Left colon (tissue), 2 donors: Measurements from ENCODE around the gene PTBP1. TPM values are rescaled to one million over a fixed set of nuclear protein-coding genes. Genes with fewer than 3 reads are reported as not detected.

ENCODE experiments used
- ATAC-seq: fragments of 200-7000 bp; cut with Tn5 transposase; one replicate; pipeline ENCODE4 v1.9.1; 2020; ENCODE audit warnings: mild to moderate bottlenecking, moderate library complexity
- DNase-seq, 2 donors: peaks; one replicate each; pipeline ENCODE4 v3.0.0-alpha.2; 2020
- intact Hi-C, 2 donors: fragments of 100-400 bp; cut with DNase I in 1 of 2; cut with micrococcal nuclease in 1 of 2; formaldehyde crosslinking; loops; one replicate each; pipeline versions ENCODE4 v1.11.2 to v1.14.0; 2022; cut with DNase I, micrococcal nuclease
- total RNA-seq, 2 donors: library from RNA; stranded (reverse); fragmentation: NEBNext Ultra II Directional; extraction: Animal tissue kit (Norgen Biotek cat#: 25700); gene quantifications; one replicate each; pipeline ENCODE4 v1.2.1, GENCODE V29; 2021
- donor health status: DM: no; HTN: no; CAD: no.
- donor health status: DM: yes; HTN: yes; CAD: no.

PTBP1 gene
- total RNA-seq, 2 donors from 2014 or later: 253 to 306 TPM

- DNase-seq: no peak
- intact Hi-C loops: no loop called here
- ATAC-seq: no peak
These were observed 7.3 kb downstream of the PTBP1 start for GRCh38 chr19:804419-805165.

- intact Hi-C loops: no loop called here
- ATAC-seq (no peak), DNase-seq (no peak)
These were observed 7.9 kb downstream of the PTBP1 start for GRCh38 chr19:805166-805551.

GRCh38 chr19:805600-806550 is 8.6 kb downstream of the PTBP1 start:
- ATAC-seq: no peak
- DNase-seq: no peak
- intact Hi-C loops: no loop called here

- ATAC-seq: no peak
- intact Hi-C loops: no loop called here
- DNase-seq: peak in 1 of 2 donors; percentile 14
These were observed 9.7 kb downstream of the PTBP1 start for GRCh38 chr19:806815-807421.

GRCh38 chr19:807627-808422 is 10.6 kb downstream of the PTBP1 start:
- DNase-seq: peak in 1 of 2 donors; percentile 17
- intact Hi-C loops: no loop called here

GRCh38 chr19:808423-808775 is 11.1 kb downstream of the PTBP1 start:
- DNase-seq (no peak), ATAC-seq (no peak)
- intact Hi-C loops: no loop called here

More at GRCh38 chr19:807627-808422, 10.6 kb downstream of the PTBP1 start:
- no peak for ATAC-seq

GRCh38 chr19:810077-810855 is 13.0 kb downstream of the PTBP1 start:
- intact Hi-C loops: no loop called here
- no peak for ATAC-seq
- no peak for DNase-seq

- intact Hi-C loops: no loop called here
- DNase-seq (no peak), ATAC-seq (peak; percentile 5)
These were observed 13.7 kb downstream of the PTBP1 start for GRCh38 chr19:810883-811489.

GRCh38 chr19:811506-812048 is 14.3 kb downstream of the PTBP1 start:
- intact Hi-C loops: no loop called here
- DNase-seq: no peak
- no peak for ATAC-seq

GRCh38 chr19:812049-812746 is 14.9 kb downstream of the PTBP1 start:
- ATAC-seq: no peak
- intact Hi-C loops: no loop called here
- no peak for DNase-seq

GRCh38 chr19:812747-813218 is 15.5 kb downstream of the PTBP1 start:
- no peak for ATAC-seq
- no peak for DNase-seq
- intact Hi-C loops: no loop called here

GRCh38 chr19:813219-814151 is 16.2 kb downstream of the PTBP1 start:
- DNase-seq (no peak), ATAC-seq (peak; percentile 10)
- intact Hi-C loops: no loop called here

- peak; percentile 11 for ATAC-seq
- intact Hi-C loops: no loop called here
- DNase-seq: no peak
These were observed 17.2 kb downstream of the PTBP1 start for GRCh38 chr19:814152-815078.

GRCh38 chr19:815079-815774 is 18.0 kb downstream of the PTBP1 start:
- intact Hi-C loops: no loop called here
- DNase-seq: no peak
- ATAC-seq: peak; percentile 5
